Kidney glomerular epithelial cell (primary cell): ENCODE data around the gene SDK1.

Source experiments
- DNase-seq: peaks from one replicate; lab custom pipeline; 2025; lab: John Stamatoyannopoulos, UW

Gene SDK1

GRCh38 chr7:3987426-3987927 is 686.4 kb downstream of the SDK1 start:
- DNase-seq: no peak

GRCh38 chr7:3989723-3990122 is 688.7 kb downstream of the SDK1 start:
- DNase-seq: no peak

DNA sequence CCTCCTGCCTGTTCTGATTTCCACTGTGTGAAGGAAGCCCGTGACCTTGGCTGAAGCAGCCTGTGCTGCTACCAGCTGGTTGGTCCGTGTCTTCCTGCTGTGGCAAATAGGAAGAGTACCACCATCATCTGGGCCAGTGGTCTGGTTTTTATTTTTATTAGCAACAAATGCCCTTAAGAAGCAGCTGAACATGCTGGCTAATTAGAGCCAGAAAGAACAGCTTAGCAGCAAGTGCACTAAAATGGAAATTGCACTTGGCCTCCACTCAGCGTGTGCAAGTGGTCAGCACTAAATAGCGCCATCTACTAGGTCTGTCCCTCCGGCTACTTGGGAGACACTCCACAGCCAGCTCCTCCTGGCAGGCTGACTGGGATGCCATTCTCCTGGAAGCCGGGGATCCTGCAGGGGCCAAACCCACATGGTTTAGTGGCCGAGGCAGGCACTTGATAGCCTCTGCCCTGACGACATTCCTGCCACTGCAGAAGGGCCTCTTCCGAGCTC is 690.7 kb downstream of the SDK1 start:
- DNase-seq: no peak

GRCh38 chr7:3992841-3993240 is 691.8 kb downstream of the SDK1 start:
- no peak for DNase-seq

GRCh38 chr7:3994764-3995163 is 693.7 kb downstream of the SDK1 start:
- no peak for DNase-seq

DNA sequence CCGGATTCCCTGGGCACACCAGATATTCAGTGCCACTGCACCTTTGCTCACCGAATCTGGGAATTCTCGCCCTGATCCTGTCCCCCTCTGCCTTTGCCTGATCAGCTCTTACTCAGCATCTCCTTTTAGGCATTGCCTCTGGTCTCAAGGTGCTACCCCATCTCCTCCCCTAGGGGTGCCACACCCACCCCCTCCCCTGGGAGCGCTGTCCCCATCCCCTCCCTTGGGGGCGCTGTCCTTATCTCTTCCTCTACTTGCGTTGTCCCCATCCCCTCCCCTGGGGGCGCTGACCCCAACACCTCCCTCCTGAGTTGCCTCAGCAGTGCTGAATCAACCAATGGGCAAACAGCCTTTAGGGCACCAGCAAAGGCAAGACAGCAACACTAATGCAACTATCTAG is 694.1 kb downstream of the SDK1 start:
- no peak for DNase-seq

DNA sequence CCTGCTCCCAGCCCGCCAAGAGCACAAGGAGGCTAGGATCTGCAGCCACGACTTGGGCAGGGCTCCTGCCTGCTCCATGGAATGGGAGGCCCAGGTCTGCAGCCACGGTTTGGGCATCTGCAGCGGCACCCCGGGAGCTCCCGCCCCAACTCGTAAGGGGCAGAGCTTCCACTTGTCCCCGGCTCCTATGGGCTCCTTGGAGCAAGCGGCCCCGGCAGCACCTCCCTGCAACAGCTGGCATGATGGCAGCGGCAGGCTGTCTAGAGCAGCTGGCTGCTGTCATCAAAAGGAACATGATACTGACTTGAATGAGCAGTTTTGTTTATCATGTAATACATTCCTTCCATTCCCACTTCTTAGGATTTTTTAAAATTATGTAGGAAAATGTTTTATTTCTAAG is 697.0 kb downstream of the SDK1 start:
- DNase-seq: no peak

- no peak for DNase-seq
Measured at GRCh38 chr7:4000139-4000538, 699.1 kb downstream of the SDK1 start.

GRCh38 chr7:4000934-4001333 is 699.9 kb downstream of the SDK1 start:
- no peak for DNase-seq

GRCh38 chr7:4001742-4002141 is 700.7 kb downstream of the SDK1 start:
- DNase-seq: no peak

- no peak for DNase-seq
Measured at GRCh38 chr7:4003503-4003902, 702.5 kb downstream of the SDK1 start.

- no peak for DNase-seq
Measured at GRCh38 chr7:4006687-4007086, 705.6 kb downstream of the SDK1 start.

- DNase-seq: no peak
Measured at GRCh38 chr7:4009211-4010060, 708.4 kb downstream of the SDK1 start.

DNA sequence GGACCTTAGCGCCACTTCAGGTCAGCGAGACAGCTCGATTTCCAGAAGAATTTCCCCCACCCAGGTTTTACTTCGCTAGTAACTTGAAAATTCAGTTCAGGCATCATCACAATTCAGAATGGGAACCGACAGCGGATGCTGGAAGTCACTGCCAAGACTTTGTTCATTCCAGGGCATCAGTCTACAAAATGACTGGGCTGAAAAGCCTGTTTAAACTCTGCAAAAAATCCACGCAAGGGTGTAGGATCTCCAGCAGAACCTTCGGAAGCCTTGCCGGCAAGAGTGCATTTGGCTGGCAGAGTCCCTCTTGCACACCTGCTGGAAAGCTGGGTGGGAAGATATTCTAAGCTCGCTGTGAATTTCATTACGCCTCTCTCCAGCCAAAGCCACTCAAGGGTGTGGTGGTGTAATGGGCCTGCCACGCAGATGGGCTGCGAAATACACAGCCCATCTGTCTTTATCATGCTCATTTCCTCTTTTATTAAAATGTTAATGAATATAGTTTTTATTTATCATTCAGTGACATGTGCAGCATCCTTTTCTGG is 709.1 kb downstream of the SDK1 start:
- no peak for DNase-seq

- no peak for DNase-seq
Measured at GRCh38 chr7:4010923-4011656, 710.0 kb downstream of the SDK1 start.

DNA sequence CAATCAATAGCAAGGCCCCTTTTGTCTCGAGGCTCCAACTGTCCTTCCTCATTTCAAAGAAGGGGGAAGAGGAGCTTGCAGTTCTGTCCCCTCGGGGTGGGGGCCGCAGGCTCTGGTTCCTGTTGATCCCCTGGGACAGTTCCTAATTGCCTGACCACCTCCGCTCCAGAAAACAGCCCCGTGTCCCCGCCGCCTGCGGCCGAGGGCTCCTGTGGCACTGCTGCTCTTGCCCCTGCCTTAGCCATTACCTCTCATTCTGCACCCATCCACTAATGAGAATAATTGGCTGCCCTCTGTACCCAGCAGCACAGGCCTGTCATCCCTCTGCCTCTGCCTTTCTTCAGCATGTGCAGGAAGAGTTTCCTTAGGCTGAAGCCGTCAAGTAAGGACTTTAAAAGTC is 712.7 kb downstream of the SDK1 start:
- no peak for DNase-seq

DNA sequence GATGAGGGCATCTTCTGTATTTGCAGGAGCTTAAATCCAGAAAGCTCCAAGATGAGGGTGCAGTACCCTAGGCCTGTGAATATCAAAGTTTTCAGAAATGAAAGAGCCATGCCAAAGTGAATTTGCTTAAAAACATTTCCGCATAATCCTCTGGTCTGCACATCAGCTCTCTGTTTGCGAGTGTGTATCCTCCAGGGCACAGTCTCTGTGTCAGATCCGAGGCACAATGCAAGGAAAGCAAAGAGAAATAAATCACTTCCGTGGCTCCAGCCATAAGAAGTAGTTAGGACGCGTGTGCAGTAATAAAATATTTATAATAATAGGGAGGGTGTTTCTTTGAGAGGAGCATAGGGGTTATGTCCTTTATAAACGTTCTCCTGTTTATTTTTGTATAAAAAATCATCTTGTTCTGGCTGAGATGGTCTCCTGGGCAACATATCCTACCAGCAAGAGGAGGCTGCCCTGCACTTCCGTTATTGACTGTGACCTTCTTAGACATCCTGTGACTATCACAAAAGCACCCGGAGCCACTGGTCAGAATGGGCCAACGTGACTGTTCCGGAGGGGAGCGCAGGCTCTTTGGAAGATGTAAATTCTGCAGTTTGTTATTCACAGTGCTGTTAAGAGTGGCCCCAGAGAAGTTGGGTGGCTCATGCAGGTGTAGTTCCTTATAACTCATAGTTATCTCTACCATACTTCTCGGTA is 713.4 kb downstream of the SDK1 start:
- DNase-seq: no peak

GRCh38 chr7:4015371-4015770 is 714.3 kb downstream of the SDK1 start:
- no peak for DNase-seq

- DNase-seq: no peak
Measured at GRCh38 chr7:4015996-4016395, 714.9 kb downstream of the SDK1 start.

GRCh38 chr7:4017081-4017480 is 716.0 kb downstream of the SDK1 start:
- DNase-seq: no peak

GRCh38 chr7:4017785-4018184 is 716.7 kb downstream of the SDK1 start:
- DNase-seq: no peak
